Breast epithelium (tissue), 4 donors: ENCODE data around the gene KIAA1549. TPM values are rescaled to one million over a fixed set of nuclear protein-coding genes. Genes with fewer than 3 reads are reported as not detected.

Experiments used
- DNase-seq, 2 donors: peaks; one replicate each; pipeline ENCODE4 v3.0.0-alpha.2; 2019; ENCODE audit warnings: low spot score in 2 of 2
- H3K27ac ChIP-seq, 2 donors: fragments of 200-600 bp; sonication (generic) in 1 of 2; one replicate each; pipeline ENCODE4 v1.5.1; 2016 to 2019; ENCODE audit warnings: mild to moderate bottlenecking in 1 of 2
- H3K27me3 ChIP-seq, 2 donors: fragments of 200-600 bp; sonication (generic) in 1 of 2; one replicate each; pipeline versions ENCODE4 v1.5.1 to v1.6.0; 2017 to 2019; ENCODE audit warnings: control low read depth in 1 of 2, mild to moderate bottlenecking in 1 of 2
- H3K36me3 ChIP-seq: fragments of 200-600 bp; one replicate; pipeline ENCODE4 v1.5.1; 2019
- H3K4me1 ChIP-seq, 2 donors: fragments of 200-600 bp; sonication (generic); one replicate each; pipeline ENCODE4 v1.5.1; 2016 to 2019; ENCODE audit warnings: control low read depth in 1 of 2
- H3K4me3 ChIP-seq, 3 donors: fragments of 200-600 bp; sonication (generic); 1 replicate in 2 of 3; 2 replicates in 1 of 3; pipeline ENCODE4 v1.5.1; 2016 to 2019; ENCODE audit warnings: mild to moderate bottlenecking in 3 of 3, moderate library complexity in 2 of 3
- H3K9me3 ChIP-seq, 2 donors: fragments of 200-600 bp; sonication (generic) in 1 of 2; one replicate each; pipeline ENCODE4 v1.5.1; 2016 to 2019; ENCODE audit warnings: control low read depth in 1 of 2
- CTCF ChIP-seq, 3 donors: fragments of 450-650 bp; IDR thresholded peaks; one replicate each; pipeline ENCODE4 v1.5.1; 2016 to 2017; ENCODE audit warnings: antibody characterized with exemption in 3 of 3, mild to moderate bottlenecking in 3 of 3, moderate library complexity in 3 of 3
- POLR2A ChIP-seq: fragments of 450-650 bp; IDR thresholded peaks from one replicate; pipeline ENCODE4 v1.6.1; 2016; ENCODE audit warnings: antibody characterized with exemption, mild to moderate bottlenecking, moderate library complexity
- POLR2AphosphoS5 ChIP-seq, 3 donors: sonication (generic); formaldehyde crosslinking; IDR thresholded peaks; one replicate each; pipeline ENCODE4 v1.6.1; 2017; ENCODE audit warnings: antibody characterized with exemption in 3 of 3
- intact Hi-C: fragments of 100-400 bp; cut with DNase I; formaldehyde crosslinking; loops from one replicate; pipeline ENCODE4 v1.15.1; 2023; ENCODE audit warnings: low total_unique reads
- total RNA-seq, 3 donors: library from RNA; depleted of rRNA; stranded (reverse); fragments of >200 nt; gene quantifications; one replicate each; pipeline ENCODE4 v1.1.0, GENCODE V29; 2016

The KIAA1549 gene
- total RNA-seq, 3 donors from 2014 or later = 1.8 to 3.9 (median 2.8) TPM

- intact Hi-C loops = no loop called here
- DNase-seq = no peak
- H3K4me1 ChIP-seq = no peaks in the 10 kb centered on the region
- H3K9me3 ChIP-seq = no peaks in the 10 kb centered on the region
- no peaks in the 10 kb centered on the region for H3K36me3 ChIP-seq
- H3K4me3 ChIP-seq = no peak overlapping the region
- no peaks in the 10 kb centered on the region for H3K27me3 ChIP-seq
- no peak overlapping the region for H3K27ac ChIP-seq
- TF ChIP-seq POLR2AphosphoS5 (IDR thresholded peaks at IDR 0.05) (no peak), CTCF (IDR thresholded peaks at IDR 0.05) (no peak), POLR2A (no peak)
These were observed 111.8 kb downstream of the KIAA1549 start for GRCh38 chr7:138869353-138869752.

- no peaks in the 10 kb centered on the region for H3K4me1 ChIP-seq
- TF ChIP-seq POLR2AphosphoS5 (IDR thresholded peaks at IDR 0.05) (no peak), CTCF (IDR thresholded peaks at IDR 0.05) (no peak), POLR2A (no peak)
- H3K36me3 ChIP-seq = no peaks in the 10 kb centered on the region
- intact Hi-C loops = no loop called here
- no peaks in the 10 kb centered on the region for H3K9me3 ChIP-seq
- H3K27me3 ChIP-seq = no peaks in the 10 kb centered on the region
- H3K27ac ChIP-seq = no peak overlapping the region
- no peak for DNase-seq
- H3K4me3 ChIP-seq = no peak overlapping the region
These were observed 112.5 kb downstream of the KIAA1549 start for GRCh38 chr7:138868711-138869110.

- H3K4me1 ChIP-seq = no peaks in the 10 kb centered on the region
- intact Hi-C loops = no loop called here
- no peaks in the 10 kb centered on the region for H3K27me3 ChIP-seq
- H3K36me3 ChIP-seq = no peaks in the 10 kb centered on the region
- H3K9me3 ChIP-seq = no peaks in the 10 kb centered on the region
- H3K4me3 ChIP-seq = no peak overlapping the region
- DNase-seq = no peak
- TF ChIP-seq POLR2A (no peak), CTCF (IDR thresholded peaks at IDR 0.05) (no peak), POLR2AphosphoS5 (IDR thresholded peaks at IDR 0.05) (no peak)
- no peak overlapping the region for H3K27ac ChIP-seq
These were observed 113.4 kb downstream of the KIAA1549 start for GRCh38 chr7:138867744-138868143.

- Histone ChIP-seq H3K4me3 (no peak overlapping the region), H3K27ac (no peak overlapping the region), H3K9me3 (no peaks in the 10 kb centered on the region), H3K4me1 (no peaks in the 10 kb centered on the region), H3K36me3 (no peaks in the 10 kb centered on the region), H3K27me3 (no peaks in the 10 kb centered on the region)
- intact Hi-C loops = no loop called here
- TF ChIP-seq CTCF (IDR thresholded peaks at IDR 0.05) = no peak
- TF ChIP-seq POLR2AphosphoS5 (IDR thresholded peaks at IDR 0.05) = no peak
- TF ChIP-seq POLR2A = no peak
- no peak for DNase-seq
These were observed 114.8 kb downstream of the KIAA1549 start for GRCh38 chr7:138866353-138866752.

GRCh38 chr7:138865843-138866242 lies 115.3 kb downstream of the KIAA1549 start:
- H3K27me3 ChIP-seq = no peaks in the 10 kb centered on the region
- H3K9me3 ChIP-seq = no peaks in the 10 kb centered on the region
- H3K4me1 ChIP-seq = no peaks in the 10 kb centered on the region
- no peaks in the 10 kb centered on the region for H3K36me3 ChIP-seq
- no peak overlapping the region for H3K27ac ChIP-seq
- intact Hi-C loops = no loop called here
- DNase-seq = no peak
- no peak for TF ChIP-seq CTCF (IDR thresholded peaks at IDR 0.05)
- no peak for TF ChIP-seq POLR2A
- no peak for TF ChIP-seq POLR2AphosphoS5 (IDR thresholded peaks at IDR 0.05)
- H3K4me3 ChIP-seq = no peak overlapping the region
